Measurements from ENCODE around the gene ADGRF1.
"Not testable (repeated sequence)": the region's sequence is repeated elsewhere in the genome, so short reads cannot be mapped to it uniquely, and the experiment has no call there.

The ADGRF1 gene

GRCh38 chr6:47042275-47042791 is at the start of gene ADGRF1:
Gene ADGRF1 (minus strand): TSS chr6:47042332. CDS start chr6:47029061, 13,271 bp downstream.
- DNase-seq = no peak

GRCh38 chr6:47090881-47091280 is 48.7 kb upstream of the ADGRF1 start:
- DNase-seq = no peak

- DNase-seq = not testable (repeated sequence)
Observed at GRCh38 chr6:47089473-47089872, 47.3 kb upstream of the ADGRF1 start.

GRCh38 chr6:47086051-47086770 is 44.1 kb upstream of the ADGRF1 start:
- no peak for DNase-seq

GRCh38 chr6:47084610-47085009 is 42.5 kb upstream of the ADGRF1 start:
- no peak for DNase-seq

GRCh38 chr6:47083586-47084047 is 41.5 kb upstream of the ADGRF1 start:
- peak; percentile 30 for DNase-seq

GRCh38 chr6:47080083-47080596 is 38.0 kb upstream of the ADGRF1 start:
- no peak for DNase-seq

GRCh38 chr6:47079638-47080037 is 37.5 kb upstream of the ADGRF1 start:
- DNase-seq = no peak

GRCh38 chr6:47078991-47079390 is 36.9 kb upstream of the ADGRF1 start:
- DNase-seq = no peak

- no peak for DNase-seq
Observed at GRCh38 chr6:47076422-47077344, 34.6 kb upstream of the ADGRF1 start.

GRCh38 chr6:47075741-47076421 is 33.7 kb upstream of the ADGRF1 start:
- DNase-seq = no peak

- DNase-seq = no peak
Observed at GRCh38 chr6:47075168-47075567, 33.0 kb upstream of the ADGRF1 start.

- DNase-seq = no peak
Observed at GRCh38 chr6:47073125-47074110, 31.3 kb upstream of the ADGRF1 start.

GRCh38 chr6:47072667-47073066 is 30.5 kb upstream of the ADGRF1 start:
- DNase-seq = no peak

GRCh38 chr6:47071681-47072080 is 29.5 kb upstream of the ADGRF1 start:
- no peak for DNase-seq

- no peak for DNase-seq
Observed at GRCh38 chr6:47070461-47070860, 28.3 kb upstream of the ADGRF1 start.

GRCh38 chr6:47069156-47069555 is 27.0 kb upstream of the ADGRF1 start:
- DNase-seq = no peak

- no peak for DNase-seq
Observed at GRCh38 chr6:47066418-47066817, 24.3 kb upstream of the ADGRF1 start.

- DNase-seq = no peak
Observed at GRCh38 chr6:47064274-47064673, 22.1 kb upstream of the ADGRF1 start.

GRCh38 chr6:47062346-47062745 is 20.2 kb upstream of the ADGRF1 start:
- DNase-seq = no peak

Measured in NCI-H1694 treated with DMSO at 0.1 percent for 48 hours (cell line).